ENCODE data around the gene CLEC1B. TPM values are rescaled to one million over a fixed set of nuclear protein-coding genes. Genes with fewer than 3 reads are reported as not detected.

Gene CLEC1B
- total RNA-seq, 2 donors from 2014 or later = not detected

GRCh38 chr12:9948606-9949296 is 50.2 kb downstream of the CLEC1B start:
- no peaks in the 10 kb centered on the region for H3K36me3 Mint-ChIP-seq (ENCODE audit: low read depth)
- no peaks in the 10 kb centered on the region for H3K36me3 ChIP-seq (ENCODE audit: control insufficient read depth, insufficient read depth, low read length)

DNA sequence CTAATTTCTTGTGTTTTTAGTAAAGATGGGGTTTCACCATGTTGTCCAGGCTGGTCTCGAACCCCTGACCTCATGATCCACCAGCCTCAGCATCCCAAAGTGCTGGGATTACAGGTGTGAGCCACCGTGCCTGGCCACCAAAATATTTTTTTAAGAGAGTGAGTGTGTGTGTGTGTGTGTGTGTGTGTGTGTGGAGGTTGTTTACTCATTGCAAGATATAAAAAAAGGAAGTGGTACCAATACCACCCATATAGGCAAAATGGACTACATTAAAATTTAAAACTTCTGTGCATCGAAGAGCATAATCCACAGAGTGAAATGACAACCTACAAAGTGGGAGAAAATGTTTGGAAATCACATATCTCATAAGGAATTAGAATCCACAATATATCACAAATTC is 51.2 kb downstream of the CLEC1B start:
- 94% methylated on average over 2 of the region's 3 CpGs; no CpG with 5 or more reads in 1 of the 2 experiments for WGBS, 2 experiments (ENCODE audit: insufficient coverage in 1 of 2, insufficient read length in 1 of 2)
- H3K9me3 Mint-ChIP-seq = peaks cover 9% of the 10 kb centered on the region
- TF ChIP-seq, protein P1, sequence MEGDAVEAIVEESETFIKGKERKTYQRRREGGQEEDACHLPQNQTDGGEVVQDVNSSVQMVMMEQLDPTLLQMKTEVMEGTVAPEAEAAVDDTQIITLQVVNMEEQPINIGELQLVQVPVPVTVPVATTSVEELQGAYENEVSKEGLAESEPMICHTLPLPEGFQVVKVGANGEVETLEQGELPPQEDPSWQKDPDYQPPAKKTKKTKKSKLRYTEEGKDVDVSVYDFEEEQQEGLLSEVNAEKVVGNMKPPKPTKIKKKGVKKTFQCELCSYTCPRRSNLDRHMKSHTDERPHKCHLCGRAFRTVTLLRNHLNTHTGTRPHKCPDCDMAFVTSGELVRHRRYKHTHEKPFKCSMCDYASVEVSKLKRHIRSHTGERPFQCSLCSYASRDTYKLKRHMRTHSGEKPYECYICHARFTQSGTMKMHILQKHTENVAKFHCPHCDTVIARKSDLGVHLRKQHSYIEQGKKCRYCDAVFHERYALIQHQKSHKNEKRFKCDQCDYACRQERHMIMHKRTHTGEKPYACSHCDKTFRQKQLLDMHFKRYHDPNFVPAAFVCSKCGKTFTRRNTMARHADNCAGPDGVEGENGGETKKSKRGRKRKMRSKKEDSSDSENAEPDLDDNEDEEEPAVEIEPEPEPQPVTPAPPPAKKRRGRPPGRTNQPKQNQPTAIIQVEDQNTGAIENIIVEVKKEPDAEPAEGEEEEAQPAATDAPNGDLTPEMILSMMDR (conservative IDR thresholded peaks at IDR 0.05) = no peak
- H3K27ac Mint-ChIP-seq = no peak overlapping the region
- no peaks in the 10 kb centered on the region for H3K36me3 Mint-ChIP-seq (ENCODE audit: low read depth)
- peaks cover 7% of the 10 kb centered on the region for H3K27me3 Mint-ChIP-seq (ENCODE audit: insufficient read depth)
- Histone ChIP-seq H3K4me1 (ENCODE audit: control insufficient read depth, insufficient read depth, low read length) (no peaks in the 10 kb centered on the region), H3K27me3 (ENCODE audit: control insufficient read depth, insufficient read depth, low read length, poor library complexity, severe bottlenecking) (no peaks in the 10 kb centered on the region), H3K9me3 (ENCODE audit: control insufficient read depth, low read length) (no peaks in the 10 kb centered on the region), H3K36me3 (ENCODE audit: control insufficient read depth, insufficient read depth, low read length) (no peaks in the 10 kb centered on the region), H3K27ac (ENCODE audit: low read depth, low read length) (no peak overlapping the region), H3K4me3 (ENCODE audit: low read length) (no peak overlapping the region), H3K9ac (ENCODE audit: extremely low read depth, low read length, poor library complexity, severe bottlenecking) (no peak overlapping the region)
- H3K4me1 Mint-ChIP-seq = no peaks in the 10 kb centered on the region
- DNase-seq = no peak
- H3K4me3 Mint-ChIP-seq = no peak overlapping the region

More at GRCh38 chr12:9948606-9949296, 50.2 kb downstream of the CLEC1B start:
- Mint-ChIP-seq H3K4me3 (no peak overlapping the region), H3K9me3 (peaks cover 9% of the 10 kb centered on the region), H3K4me1 (no peaks in the 10 kb centered on the region), H3K27ac (no peak overlapping the region), H3K27me3 (ENCODE audit: insufficient read depth) (peaks cover 3% of the 10 kb centered on the region)
- DNase-seq = no peak
- no peak overlapping the region for H3K9ac ChIP-seq (ENCODE audit: extremely low read depth, low read length, poor library complexity, severe bottlenecking)
- WGBS, 2 experiments (ENCODE audit: insufficient coverage in 1 of 2, insufficient read length in 1 of 2) = 90 to 97% methylated on average over 3 of the region's 3 CpGs
- no peaks in the 10 kb centered on the region for H3K27me3 ChIP-seq (ENCODE audit: control insufficient read depth, insufficient read depth, low read length, poor library complexity, severe bottlenecking)
- H3K4me3 ChIP-seq (ENCODE audit: low read length) = no peak overlapping the region
- TF ChIP-seq, protein P1 (conservative IDR thresholded peaks at IDR 0.05) = no peak
- no peaks in the 10 kb centered on the region for H3K9me3 ChIP-seq (ENCODE audit: control insufficient read depth, low read length)
- no peak overlapping the region for H3K27ac ChIP-seq (ENCODE audit: low read depth, low read length)
- no peaks in the 10 kb centered on the region for H3K4me1 ChIP-seq (ENCODE audit: control insufficient read depth, insufficient read depth, low read length)

DNA sequence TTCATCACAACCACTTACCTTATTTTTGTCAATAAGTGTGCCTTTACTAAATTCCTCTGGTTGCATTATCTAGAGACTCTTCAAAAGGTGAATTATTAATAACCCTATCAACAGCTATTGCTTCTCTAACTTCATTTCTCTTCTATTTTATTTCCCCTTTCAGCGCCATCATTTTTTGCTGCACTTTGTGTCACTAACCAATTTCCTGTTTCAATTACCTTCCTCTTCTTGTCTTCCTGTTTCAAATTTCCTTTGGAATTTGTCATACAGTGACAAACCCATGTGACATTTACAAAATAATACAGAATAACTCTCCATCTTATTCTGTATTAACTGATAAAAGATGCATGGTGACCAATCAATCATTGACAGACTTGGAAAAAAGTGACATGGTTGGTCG is 54.5 kb downstream of the CLEC1B start:
- 90 to 96% methylated on average over 2 of the region's 2 CpGs for WGBS, 2 experiments (ENCODE audit: insufficient coverage in 1 of 2, insufficient read length in 1 of 2)
- Histone ChIP-seq H3K27me3 (ENCODE audit: control insufficient read depth, insufficient read depth, low read length, poor library complexity, severe bottlenecking) (no peaks in the 10 kb centered on the region), H3K36me3 (ENCODE audit: control insufficient read depth, insufficient read depth, low read length) (no peaks in the 10 kb centered on the region), H3K9ac (ENCODE audit: extremely low read depth, low read length, poor library complexity, severe bottlenecking) (no peak overlapping the region), H3K4me1 (ENCODE audit: control insufficient read depth, insufficient read depth, low read length) (no peaks in the 10 kb centered on the region), H3K27ac (ENCODE audit: low read depth, low read length) (no peak overlapping the region), H3K4me3 (ENCODE audit: low read length) (no peak overlapping the region), H3K9me3 (ENCODE audit: control insufficient read depth, low read length) (no peaks in the 10 kb centered on the region)
- H3K27me3 Mint-ChIP-seq (ENCODE audit: insufficient read depth) = peaks cover 7% of the 10 kb centered on the region
- no peak overlapping the region for H3K27ac Mint-ChIP-seq
- peaks cover 2% of the 10 kb centered on the region for H3K9me3 Mint-ChIP-seq
- H3K4me1 Mint-ChIP-seq = peaks cover 2% of the 10 kb centered on the region
- H3K4me3 Mint-ChIP-seq = no peak overlapping the region
- H3K36me3 Mint-ChIP-seq (ENCODE audit: low read depth) = no peaks in the 10 kb centered on the region
- DNase-seq = no peak
- TF ChIP-seq, protein P1 (conservative IDR thresholded peaks at IDR 0.05) = no peak
